Spleen (tissue), 7 donors: ENCODE results near the gene POU2AF1.

Experiments used
- POLR2A ChIP-seq, 3 donors: fragments of 450-650 bp; IDR thresholded peaks; one replicate each; pipeline ENCODE4 v1.5.1; 2017; ENCODE audit warnings: antibody characterized with exemption in 3 of 3, mild to moderate bottlenecking in 1 of 3
- TF ChIP-seq, protein P1 (sequence below), 11 experiments: fragments of 200-600 bp in 7 of 11; fragments of 450-650 bp in 4 of 11; sonication (generic) in 4 of 11; IDR thresholded peaks in 8 of 11; conservative IDR thresholded peaks in 3 of 11; 1 replicate in 7 of 11; 2 replicates in 4 of 11; pipeline versions ENCODE4 v1.4.0 to v1.8.0; 2016 to 2021; ENCODE audit warnings: antibody characterized with exemption in 11 of 11, inconsistent platforms in 4 of 11, mild to moderate bottlenecking in 1 of 11
- donor health status: DM: no; HTN: no; CAD: no; lungs with moderate emphysema.
- donor health status: DM: no; HTN: no; CAD: no.
- donor health status: DM: no; HTN: no; CAD: no.

DNA sequence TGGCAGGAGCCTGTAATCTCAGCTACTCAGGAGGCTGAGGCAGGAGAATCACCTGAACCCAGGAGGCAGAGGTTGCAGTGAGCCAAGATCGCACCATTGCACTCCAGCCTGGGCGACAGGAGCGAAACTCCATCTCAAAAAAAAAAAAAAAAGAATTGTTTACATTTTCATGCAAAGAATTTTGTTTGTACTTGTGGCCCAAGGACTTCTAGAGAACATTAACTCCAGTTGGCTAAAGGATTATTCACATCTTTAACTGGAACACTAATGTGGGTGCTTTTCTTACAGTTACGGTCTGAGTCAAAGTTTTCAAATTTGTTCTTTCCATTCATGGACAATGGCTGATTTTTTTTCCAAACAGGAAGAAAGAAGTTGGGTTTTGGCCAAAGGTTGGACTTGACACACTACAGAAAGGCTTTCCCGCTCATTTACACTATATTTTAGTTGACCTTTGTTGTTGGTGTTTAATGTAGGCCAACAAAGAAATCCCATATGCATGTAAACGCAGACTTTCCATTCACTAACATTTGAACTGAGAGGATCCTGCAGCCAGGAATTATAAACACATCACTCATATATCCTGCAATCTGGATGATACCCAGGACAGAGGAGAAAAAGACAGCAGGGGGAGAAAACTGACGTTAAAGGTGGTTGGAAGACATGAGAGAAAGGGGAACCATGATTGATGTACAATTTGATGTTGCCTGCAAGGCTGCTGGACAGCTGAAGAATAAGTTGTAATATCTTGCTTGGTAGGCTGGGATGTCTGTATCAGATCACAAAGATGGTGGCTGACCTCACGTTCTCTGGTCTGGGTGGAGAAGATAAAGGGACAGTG is 13.1 kb downstream of the POU2AF1 start:
- TF ChIP-seq, protein P1, sequence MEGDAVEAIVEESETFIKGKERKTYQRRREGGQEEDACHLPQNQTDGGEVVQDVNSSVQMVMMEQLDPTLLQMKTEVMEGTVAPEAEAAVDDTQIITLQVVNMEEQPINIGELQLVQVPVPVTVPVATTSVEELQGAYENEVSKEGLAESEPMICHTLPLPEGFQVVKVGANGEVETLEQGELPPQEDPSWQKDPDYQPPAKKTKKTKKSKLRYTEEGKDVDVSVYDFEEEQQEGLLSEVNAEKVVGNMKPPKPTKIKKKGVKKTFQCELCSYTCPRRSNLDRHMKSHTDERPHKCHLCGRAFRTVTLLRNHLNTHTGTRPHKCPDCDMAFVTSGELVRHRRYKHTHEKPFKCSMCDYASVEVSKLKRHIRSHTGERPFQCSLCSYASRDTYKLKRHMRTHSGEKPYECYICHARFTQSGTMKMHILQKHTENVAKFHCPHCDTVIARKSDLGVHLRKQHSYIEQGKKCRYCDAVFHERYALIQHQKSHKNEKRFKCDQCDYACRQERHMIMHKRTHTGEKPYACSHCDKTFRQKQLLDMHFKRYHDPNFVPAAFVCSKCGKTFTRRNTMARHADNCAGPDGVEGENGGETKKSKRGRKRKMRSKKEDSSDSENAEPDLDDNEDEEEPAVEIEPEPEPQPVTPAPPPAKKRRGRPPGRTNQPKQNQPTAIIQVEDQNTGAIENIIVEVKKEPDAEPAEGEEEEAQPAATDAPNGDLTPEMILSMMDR (IDR thresholded peaks at IDR 0.05 in 8 of 11, conservative IDR thresholded peaks at IDR 0.05 in 3 of 11), result no peak
- no peak for TF ChIP-seq POLR2A (IDR thresholded peaks at IDR 0.05)
